Hippocampal formation (tissue), 2 donors: ENCODE data around the gene ST3GAL3.

Experiments
- DNase-seq, 2 donors: peaks; one replicate each; lab custom pipeline; 2025; lab: John Stamatoyannopoulos, UW

The ST3GAL3 gene

DNA sequence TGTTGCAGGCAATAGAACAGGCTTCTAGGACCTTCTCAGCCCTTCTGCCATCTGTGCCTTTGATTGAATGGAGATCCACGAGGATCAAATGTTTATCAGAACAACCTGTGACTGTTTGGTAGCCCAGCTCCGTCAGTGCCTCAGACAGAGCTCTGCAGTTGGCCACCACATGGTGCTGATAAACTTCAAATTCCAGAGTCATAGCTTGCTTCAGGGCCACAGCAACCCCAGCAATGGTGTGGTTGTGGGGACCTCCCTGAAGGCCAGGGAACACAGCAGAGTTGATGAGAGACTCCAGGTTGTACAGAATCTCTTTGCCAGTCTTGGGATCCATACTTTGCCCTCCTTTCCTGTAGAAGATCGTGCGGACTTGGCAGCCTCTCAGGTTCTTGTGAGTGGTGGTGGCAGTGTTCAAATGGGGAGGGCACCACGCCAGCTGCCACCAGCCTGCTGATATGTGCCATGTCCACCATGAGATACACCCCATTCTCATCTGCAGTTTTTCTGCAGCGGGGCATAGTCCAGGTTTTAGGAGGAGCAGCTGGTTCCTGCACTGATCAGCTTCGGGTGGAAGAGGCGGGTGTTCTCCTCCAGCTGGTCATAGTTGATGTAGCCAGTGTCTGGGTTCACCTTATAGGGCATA, 143.4 kb downstream of the ST3GAL3 start:
- no peak for DNase-seq

DNA sequence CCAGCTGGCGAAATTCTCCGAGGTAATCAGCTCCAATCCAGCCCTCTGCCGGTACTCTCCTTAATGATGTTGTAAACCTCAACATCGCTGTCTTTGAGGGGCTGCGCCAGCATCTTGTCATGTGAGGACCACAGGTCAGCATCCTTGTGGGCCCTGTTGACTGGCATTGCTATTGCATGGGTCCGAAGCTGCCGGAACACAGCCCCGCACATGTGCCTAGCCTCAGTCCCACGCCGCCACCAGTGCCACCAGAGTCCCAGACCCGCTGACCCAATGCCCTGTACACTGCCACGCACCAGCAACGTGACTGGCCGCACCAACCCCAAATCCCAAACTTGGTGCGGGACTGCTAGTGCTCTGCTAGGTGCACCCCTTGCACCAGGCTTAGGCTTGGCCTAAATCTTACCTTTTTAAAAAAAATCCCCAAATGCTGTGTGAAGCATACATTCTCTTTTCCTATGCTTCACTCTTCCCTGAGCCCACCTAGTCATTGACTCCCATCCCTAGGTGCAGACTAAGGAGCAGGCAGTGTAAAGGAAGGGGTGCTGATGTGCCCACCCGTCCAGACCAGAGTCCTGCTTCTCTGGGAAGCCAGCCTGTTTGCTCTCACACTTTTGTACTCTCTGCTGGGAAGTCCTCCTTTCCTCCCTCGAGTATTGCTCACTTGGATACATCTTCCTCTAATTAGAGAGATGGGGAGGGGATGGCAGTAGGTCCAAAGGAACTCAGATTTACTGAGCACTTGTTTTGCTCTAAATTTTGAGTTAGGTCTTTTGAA, 144.4 kb downstream of the ST3GAL3 start:
- DNase-seq: no peak

DNA sequence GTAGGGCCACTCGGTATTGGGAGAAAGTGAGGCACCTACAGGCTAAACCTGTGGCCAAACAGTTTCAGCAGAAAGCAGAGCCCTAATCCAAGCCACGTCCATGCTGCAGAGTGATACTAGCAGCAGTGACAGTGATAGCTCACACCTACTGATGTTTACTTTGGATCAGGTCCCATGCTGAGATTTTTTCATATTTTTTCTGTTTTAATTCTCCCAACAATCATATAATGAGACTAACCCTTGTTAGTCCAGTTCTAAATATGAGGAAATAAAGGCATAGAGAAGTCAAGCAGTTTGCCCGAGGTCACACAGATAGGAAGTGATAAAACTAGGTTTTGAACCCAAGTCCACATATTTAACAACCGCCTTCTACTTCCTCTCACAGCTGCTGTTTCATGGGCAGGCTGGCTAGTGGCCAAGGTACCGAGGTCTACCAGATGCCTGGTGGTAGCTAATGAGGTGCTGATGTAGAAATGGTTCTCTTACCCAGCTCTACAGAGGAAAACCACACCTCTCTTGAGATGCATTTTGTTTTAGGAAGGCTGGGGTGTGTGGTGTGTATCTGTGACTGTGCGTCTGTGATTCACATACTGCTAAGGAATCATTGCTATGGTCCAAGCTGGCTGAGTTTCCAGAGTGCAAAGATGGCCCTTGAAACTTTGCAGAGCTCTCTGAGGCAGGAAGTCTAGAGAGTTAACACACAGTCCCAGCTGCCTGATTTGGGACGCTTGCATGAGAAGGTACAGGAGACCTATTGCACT, 146.0 kb downstream of the ST3GAL3 start:
- DNase-seq: peak in 1 of 2 donors; percentile 30

DNA sequence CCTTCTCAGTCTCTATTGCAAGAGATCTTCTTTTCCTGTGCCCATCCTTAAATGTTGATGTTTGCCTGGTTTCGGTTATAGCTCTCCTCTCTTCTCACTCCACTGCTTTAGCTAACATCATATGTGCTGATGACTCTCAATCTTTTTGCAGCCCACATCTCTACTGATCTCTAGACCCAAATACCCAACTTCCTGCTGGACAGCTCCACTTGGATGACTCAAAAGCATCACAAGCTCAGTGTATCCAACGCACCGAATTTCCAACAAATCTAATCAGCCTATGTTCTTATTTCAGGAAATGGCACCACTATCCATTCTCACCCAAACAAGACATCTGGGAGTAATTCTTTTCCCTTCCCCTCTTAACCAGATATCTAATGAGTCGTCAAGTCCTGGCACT, 147.1 kb downstream of the ST3GAL3 start:
- no peak for DNase-seq

DNA sequence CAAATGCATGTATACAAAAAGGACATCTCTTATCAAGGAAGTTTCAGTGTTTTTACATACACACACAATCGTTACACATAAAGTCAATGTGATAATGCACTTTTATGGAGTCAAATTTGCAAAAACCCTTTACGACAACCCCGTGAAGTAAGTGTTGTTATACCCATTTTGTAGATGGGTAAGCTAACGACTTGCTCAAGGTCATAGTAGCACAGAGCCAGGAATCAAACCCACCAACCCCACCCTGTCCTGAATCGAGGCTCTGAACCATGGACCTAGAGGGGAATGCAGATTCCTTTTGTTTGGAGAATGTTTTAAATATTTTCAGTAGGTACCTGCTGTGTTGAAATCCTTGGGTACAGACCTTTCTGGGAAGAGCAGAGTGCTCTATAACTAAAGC, 148.9 kb downstream of the ST3GAL3 start:
- DNase-seq: no peak

DNA sequence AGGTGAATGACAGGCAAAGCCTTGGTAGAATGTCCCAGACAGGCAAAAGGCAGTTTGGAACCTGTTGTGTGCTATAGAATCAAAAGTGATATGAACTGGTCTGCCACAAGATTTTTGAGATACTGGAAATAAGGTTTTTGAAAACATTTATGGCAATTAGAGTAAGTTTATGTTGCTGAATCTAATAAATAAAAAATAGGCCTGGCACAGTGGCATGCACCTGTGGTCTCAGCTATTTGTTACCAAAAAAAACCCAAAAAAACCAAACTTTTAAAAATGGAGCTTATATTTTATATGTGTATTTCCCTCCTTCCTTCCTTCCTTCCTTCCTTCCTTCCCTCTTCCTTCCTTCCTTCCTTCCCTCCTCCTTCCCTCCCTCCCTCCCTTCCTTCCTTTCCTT, 149.8 kb downstream of the ST3GAL3 start:
- DNase-seq: no peak

DNA sequence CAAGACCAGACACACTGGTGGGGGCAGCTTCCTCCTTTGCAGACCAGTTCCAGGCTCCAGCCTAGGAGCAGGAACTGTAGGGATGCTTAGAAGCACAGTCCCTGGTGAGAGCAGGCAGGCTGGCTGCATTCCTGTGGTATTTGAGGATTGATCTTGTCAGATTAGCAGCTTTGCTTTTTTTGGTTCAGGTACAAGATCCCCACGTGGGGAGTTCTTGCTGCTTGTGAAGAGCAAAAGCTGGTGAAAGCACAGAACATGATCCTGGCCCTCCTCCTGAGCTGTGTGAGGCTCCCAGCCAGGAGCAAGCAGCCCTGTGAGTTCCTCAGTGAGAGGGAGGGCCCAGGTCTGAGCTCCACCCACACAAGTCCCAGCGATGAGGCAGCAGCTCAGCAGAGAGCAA, 151.0 kb downstream of the ST3GAL3 start:
- peak in 1 of 2 donors; percentile 15 for DNase-seq

DNA sequence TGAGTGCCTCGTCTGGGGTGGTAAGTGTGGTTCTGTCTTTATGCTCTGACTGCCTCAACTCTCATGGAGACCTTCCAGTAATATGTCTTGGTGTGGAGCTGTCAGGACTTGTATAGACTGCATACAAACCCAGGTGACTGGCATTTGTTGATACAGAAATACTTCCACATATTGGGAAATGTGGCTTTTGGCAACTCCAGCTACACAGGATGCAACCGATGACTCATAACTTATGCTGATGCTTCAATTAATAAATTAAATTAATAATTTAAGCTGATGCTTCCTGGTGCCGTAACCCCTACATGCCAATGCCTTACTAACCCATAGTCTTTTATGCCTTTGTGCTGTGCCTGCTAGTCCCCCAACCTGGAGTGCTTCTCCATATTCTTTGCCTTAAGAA, 154.0 kb downstream of the ST3GAL3 start:
- no peak for DNase-seq

DNA sequence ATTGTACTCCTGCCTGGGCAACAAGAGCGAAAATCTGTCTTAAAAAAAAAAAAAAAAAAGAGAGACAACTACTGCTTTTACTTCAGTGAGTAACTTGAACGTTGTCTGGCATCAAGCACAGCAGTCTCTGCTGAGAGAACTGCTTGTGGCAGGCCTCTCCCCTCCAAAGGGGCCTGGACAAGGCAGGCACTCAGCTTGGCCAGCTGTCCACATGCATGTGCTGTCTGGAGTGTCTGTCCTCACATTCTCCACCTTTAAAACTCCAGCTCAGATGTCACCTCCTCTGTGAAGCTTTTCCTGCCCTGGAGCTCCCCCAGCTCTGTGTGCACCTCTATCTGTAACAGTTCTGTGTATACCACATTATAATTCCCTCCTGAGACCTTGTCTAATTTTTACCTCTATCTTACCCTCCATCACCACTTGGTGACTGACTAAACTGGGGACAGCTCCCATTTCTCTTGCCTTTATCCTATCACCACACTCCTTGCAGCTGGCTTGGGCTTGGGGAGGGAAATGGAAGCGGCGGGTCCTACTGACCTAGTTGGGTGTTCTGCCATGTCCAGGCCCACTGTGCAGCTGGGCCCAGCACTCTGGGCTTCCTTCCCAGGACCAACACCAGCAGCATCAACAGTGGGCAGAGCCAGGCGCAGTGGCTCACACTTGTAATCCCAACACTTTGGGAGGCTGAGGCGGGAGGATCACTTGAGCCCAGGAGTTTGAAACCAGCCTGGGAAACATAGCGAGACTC, 154.8 kb downstream of the ST3GAL3 start:
- DNase-seq: no peak

DNA sequence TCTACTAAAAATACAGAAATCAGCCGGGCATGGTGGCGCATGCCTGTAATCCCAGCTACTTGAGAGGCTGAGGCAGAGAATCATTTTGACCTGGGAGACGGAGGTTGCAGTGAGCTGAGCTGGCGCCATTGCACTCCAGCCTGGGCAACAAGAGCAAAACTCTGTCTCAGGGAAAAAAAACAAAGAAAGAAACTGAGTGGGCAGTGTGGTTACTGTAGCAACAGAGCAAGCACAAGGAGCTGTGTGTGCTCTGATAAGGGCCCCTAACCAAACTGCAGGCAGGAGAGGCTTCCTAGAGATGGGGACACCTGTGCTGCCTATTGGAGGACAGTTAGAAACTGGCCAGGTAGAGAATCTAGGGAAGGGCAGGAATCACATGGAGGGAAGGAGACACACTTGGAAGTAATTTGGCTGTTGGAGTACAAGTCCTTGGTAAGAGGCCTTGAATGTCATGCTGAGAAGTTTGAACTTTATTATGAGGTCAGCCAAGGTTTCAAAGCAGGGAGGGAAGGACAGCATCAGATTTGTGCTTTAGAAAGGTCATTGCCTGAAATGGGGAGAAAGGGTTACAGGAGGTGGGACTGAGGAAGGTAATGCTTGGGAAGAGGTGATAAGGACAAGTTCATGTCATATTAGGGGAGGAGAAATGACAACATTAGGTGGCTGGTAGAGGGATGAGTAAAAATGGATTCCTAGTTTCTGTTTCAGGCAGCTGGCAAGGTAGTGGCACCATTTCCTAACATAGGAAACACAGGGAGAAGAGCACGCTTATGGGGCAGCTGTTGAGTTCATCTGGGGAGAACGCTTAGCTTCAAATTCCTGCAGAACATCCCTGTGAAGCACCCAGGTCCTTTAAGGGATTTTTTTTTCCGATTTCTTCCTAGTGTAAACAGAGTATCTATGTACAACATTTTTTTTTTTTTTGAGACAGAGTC, 157.0 kb downstream of the ST3GAL3 start:
- DNase-seq: no peak

DNA sequence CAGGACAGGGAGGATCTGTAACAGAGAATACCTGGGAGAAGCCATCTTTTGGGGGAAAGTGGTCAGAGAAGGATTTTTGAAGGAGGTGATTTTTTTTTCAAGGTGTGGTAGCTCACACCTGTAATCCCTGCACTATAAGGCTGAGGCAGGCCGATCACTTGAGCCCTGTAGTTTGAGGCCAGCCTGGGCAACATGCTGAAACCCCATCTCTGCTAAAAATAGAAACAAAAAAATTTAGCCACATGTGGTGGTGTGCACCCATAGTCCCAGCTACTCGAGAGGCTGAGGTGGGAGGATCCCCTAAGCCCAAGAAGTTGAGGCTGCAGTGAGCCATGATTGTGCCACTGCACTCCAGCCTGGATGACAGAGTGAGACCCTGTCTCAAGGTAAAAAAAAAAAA, 158.9 kb downstream of the ST3GAL3 start:
- no peak for DNase-seq

DNA sequence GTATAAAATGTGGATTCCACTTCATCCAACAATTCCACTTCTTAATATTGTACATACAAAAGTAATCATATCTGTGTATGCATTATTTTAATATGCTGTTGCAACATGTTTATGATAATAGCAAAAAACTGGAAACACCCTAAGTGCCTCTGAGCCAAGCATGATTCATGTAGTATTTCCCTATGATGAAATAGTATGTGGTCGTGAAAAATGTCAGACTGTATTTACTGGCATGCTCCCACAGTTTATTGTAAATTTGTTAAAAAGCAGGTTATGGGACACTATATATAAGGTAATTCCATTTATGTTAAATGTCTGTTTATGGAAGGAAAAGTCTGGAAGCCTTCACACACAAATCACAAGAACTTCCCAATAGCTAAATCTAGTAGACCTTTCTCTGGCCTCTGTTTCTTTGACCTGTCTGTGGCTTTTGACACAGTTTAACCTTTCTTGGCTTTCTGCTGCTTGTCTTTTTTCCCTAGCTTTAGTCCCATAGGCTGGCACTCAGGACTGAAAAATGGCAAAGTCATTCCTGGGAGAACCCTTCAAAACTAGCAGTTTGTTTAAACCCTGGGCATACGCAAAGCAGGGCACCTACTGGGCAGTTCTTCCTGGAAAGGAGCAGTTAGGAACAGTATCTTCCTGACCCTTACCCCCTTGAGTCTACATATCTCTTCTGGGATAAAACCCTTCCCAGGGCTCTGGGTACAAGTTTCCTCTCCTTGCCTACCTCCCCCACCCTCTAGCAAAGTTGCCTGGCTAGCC, 160.8 kb downstream of the ST3GAL3 start:
- DNase-seq: no peak

DNA sequence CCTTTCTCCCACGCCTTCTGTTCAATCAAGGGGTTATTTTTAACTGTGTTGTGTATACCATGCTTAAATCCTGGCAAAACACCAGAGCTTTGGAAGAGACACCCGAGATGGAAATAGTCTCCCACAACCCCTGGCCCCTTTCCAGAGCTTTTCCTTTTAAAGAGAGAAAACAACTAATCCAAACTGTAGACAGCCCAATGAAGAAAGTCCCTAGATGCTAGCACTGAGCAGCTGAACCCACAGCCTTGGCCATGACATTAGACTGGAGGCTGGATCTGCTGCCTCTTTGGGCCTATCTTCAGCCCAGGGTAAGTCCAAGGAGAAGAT, 161.4 kb downstream of the ST3GAL3 start:
- no peak for DNase-seq

DNA sequence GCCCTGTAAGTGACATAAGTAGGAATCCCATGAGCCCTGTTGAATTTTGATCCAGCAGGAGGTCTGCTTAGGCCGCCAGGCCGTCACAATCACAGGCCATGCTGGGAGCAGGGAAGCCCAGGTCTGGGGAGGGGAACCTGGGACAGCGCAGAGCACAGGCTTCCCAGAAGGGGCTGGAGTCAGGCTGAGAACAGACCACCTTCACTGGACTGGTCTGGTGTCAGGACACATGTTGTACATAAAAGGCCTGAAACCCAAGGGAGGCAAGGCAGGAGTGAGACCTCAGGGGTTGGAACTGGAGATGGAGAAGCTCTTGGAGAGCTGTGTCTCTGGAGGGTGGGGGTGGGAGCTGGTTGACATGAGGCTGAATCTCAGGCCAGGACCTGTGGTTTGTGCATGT, 163.0 kb downstream of the ST3GAL3 start:
- DNase-seq: no peak

DNA sequence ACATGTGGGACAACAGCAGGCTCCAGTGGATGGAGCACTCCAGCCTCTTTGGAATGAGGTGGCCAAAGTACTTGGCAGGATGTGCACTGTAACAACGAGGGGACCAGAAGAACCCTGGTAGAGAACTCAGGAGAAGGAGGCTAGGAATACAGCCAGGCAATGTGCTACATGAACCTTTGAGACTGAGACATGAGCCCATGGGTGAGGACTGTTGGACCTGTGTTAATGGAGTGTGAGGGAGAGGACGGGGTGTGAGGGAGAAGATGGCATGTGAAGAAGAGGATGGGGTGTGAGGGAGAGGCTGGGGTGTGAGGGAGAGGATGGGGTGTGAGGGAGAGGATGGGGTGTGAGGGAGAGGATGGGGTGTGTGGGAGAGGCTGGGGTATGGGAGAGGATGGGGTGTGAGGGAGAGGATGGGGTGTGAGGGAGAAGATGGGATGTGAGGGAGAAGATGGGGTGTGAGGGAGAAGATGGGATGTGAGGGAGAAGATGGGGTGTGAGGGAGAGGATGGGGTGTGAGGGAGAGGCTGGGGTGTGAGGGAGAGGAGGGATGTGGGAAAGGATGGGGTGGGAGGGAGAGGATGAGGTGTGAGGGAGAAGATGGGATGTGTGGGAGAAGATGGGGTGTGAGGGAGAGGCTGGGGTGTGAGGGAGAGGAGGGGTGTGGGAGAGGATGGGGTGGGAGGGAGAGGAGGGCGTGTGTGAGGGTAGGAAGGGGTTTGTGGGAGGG, 164.0 kb downstream of the ST3GAL3 start:
- no peak for DNase-seq

DNA sequence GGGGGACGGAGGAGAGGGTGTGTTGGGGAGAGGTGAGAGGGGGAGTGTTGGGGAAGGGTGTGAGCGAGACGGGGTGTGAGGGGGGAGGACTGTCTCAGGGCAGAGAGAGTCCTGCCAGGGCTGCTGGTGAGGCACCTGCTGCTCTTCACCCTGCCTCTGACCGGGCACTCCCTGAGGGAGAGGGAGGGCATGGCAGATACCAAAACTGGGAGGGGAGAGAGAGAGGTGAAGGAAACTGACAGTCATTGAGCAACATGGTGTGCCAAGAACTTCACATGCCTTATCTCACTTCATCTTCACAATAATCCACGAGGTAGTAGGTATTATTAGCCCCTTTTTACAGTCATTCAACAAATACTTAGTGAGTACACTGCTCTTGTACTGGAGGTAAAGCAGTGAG, 164.9 kb downstream of the ST3GAL3 start:
- DNase-seq: no peak

DNA sequence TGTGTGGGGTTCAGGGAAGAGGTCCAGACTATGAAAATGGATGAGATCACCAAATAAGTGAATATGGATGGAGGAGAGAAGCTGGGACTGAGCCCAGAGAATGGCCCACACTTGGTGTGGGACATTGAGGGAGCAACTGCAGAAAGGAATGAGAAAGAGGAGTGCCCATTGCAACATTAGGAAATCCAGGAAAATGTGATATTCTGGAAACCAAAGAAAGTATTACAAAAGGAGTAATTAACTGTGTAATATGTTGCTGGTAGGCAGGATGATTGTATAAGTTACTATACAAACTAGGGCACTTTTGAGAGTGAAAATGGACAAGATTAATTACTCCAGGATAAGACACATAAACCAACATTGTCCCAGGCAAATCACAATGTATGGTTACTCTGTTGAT, 166.5 kb downstream of the ST3GAL3 start:
- no peak for DNase-seq

DNA sequence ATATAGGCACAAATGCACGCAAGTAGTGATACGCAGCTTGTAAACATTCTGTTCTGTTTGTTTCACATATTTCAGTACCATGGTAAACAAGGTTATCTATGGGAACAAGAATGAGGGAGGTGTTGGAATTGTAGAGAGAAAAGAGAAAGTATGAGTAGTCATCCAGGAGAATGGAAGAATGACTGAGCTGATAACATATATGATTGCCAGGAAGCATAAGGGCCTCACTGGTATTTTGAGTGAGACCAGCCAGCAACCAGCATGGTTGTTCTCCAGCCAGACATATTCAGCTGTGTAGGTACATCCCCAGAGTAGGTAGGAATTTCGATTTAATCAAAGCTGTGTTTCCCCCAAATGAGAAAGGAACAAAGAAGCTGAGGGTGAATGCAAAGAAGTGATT, 167.4 kb downstream of the ST3GAL3 start:
- no peak for DNase-seq

DNA sequence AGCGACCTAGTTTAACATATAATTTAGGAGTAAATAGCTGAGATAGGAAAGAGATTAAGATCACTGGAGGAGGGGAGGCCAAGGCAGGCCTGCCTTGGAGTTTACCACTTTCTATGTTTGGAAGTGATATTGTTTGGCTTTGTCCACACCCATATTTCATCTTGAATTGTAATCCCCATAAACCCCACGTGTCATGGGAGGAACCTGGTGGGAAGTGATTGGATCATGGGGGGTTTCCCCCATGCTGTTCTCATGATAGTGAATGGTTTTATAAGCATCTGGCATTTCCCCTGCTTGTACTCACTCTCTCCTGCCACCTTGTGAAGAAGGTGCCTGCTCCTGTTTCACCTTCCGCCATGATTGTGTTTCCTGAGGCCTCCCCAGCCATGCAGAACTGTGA, 168.0 kb downstream of the ST3GAL3 start:
- no peak for DNase-seq

DNA sequence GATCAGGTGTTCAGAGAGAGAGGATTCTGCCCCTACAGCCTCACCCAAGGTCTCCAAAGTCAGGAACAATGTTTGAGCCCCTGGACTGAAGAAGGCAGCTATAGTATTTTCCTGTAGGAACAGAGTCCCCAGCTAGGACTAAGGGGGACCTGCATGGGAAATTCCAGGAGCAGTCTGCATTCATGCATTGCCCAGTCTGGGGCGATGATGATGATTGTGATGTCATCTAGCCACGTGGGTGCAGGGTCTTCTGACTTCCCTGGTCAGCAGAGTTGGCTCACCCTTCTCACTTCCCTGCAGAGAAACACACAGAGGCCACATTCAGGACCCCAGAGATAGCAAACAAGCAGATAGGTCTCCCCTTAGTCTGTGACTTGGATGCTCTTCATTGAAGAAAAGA, 169.8 kb downstream of the ST3GAL3 start:
- DNase-seq: no peak
